Measurements from ENCODE around the gene IPO11.

Gene IPO11

GRCh38 chr5:62575066-62575465 lies 162.5 kb downstream of the IPO11 start:
- no peak for DNase-seq

- DNase-seq, result no peak
Observed at GRCh38 chr5:62575489-62575888, 162.9 kb downstream of the IPO11 start.

GRCh38 chr5:62576570-62577170 lies 164.1 kb downstream of the IPO11 start:
- no peak for DNase-seq

- DNase-seq, result no peak
Observed at GRCh38 chr5:62577488-62577887, 164.9 kb downstream of the IPO11 start.

- DNase-seq, result no peak
Observed at GRCh38 chr5:62578540-62578939, 166.0 kb downstream of the IPO11 start, which contains the start of gene LRRC70. Gene LRRC70, plus strand, starts transcription at chr5:62578819. Its CDS starts 620 bp downstream, at chr5:62579439.

- DNase-seq, result no peak
Observed at GRCh38 chr5:62579761-62580160, 167.2 kb downstream of the IPO11 start.

- DNase-seq, result no peak
Observed at GRCh38 chr5:62581836-62582597, 169.5 kb downstream of the IPO11 start.

- DNase-seq, result no peak
Observed at GRCh38 chr5:62584391-62584790, 171.8 kb downstream of the IPO11 start.

GRCh38 chr5:62585306-62585705 lies 172.7 kb downstream of the IPO11 start:
- no peak for DNase-seq

GRCh38 chr5:62585751-62586150 lies 173.2 kb downstream of the IPO11 start:
- no peak for DNase-seq

- DNase-seq, result no peak
Observed at GRCh38 chr5:62587737-62588136, 175.2 kb downstream of the IPO11 start.

GRCh38 chr5:62588668-62589067 lies 176.1 kb downstream of the IPO11 start:
- DNase-seq, result no peak

GRCh38 chr5:62589504-62589903 lies 176.9 kb downstream of the IPO11 start:
- DNase-seq, result no peak

GRCh38 chr5:62590387-62590786 lies 177.8 kb downstream of the IPO11 start:
- no peak for DNase-seq

- DNase-seq, result no peak
Observed at GRCh38 chr5:62592558-62592957, 180.0 kb downstream of the IPO11 start.

GRCh38 chr5:62593331-62593730 lies 180.8 kb downstream of the IPO11 start:
- DNase-seq, result no peak

- DNase-seq, result no peak
Observed at GRCh38 chr5:62594364-62594984, 181.9 kb downstream of the IPO11 start.

GRCh38 chr5:62596096-62596495 lies 183.5 kb downstream of the IPO11 start:
- no peak for DNase-seq

- DNase-seq, result no peak
Observed at GRCh38 chr5:62596691-62597090, 184.1 kb downstream of the IPO11 start.

GRCh38 chr5:62597314-62597713 lies 184.8 kb downstream of the IPO11 start:
- DNase-seq, result no peak

- no peak for DNase-seq
Observed at GRCh38 chr5:62600560-62601252, 188.1 kb downstream of the IPO11 start.

- no peak for DNase-seq
Observed at GRCh38 chr5:62603934-62604333, 191.4 kb downstream of the IPO11 start.

- DNase-seq, result no peak
Observed at GRCh38 chr5:62605638-62606037, 193.1 kb downstream of the IPO11 start.

GRCh38 chr5:62606878-62607277 lies 194.3 kb downstream of the IPO11 start:
- DNase-seq, result no peak

Data from NCI-H1694 (cell line).